DMS 273 treated with DMSO at 0.1 percent for 48 hours (cell line): ENCODE data around the gene SORCS2.

ENCODE experiments used
- DNase-seq: peaks from one replicate; lab custom pipeline; 2025; lab: John Stamatoyannopoulos, UW

The SORCS2 gene

GRCh38 chr4:7326693-7327340 lies 134.5 kb downstream of the SORCS2 start:
- DNase-seq = no peak

GRCh38 chr4:7327341-7327885 lies 135.1 kb downstream of the SORCS2 start:
- no peak for DNase-seq

- no peak for DNase-seq
Measured at GRCh38 chr4:7328162-7328912, 136.0 kb downstream of the SORCS2 start.

GRCh38 chr4:7328913-7329638 lies 136.7 kb downstream of the SORCS2 start:
- DNase-seq = no peak

GRCh38 chr4:7330031-7330596 lies 137.8 kb downstream of the SORCS2 start:
- DNase-seq = no peak

GRCh38 chr4:7330811-7331681 lies 138.7 kb downstream of the SORCS2 start:
- no peak for DNase-seq

GRCh38 chr4:7331682-7332000 lies 139.3 kb downstream of the SORCS2 start:
- no peak for DNase-seq

- no peak for DNase-seq
Measured at GRCh38 chr4:7332216-7333023, 140.1 kb downstream of the SORCS2 start.

GRCh38 chr4:7333024-7333780 lies 140.9 kb downstream of the SORCS2 start:
- DNase-seq = no peak

- DNase-seq = no peak
Measured at GRCh38 chr4:7333801-7334421, 141.6 kb downstream of the SORCS2 start.

- DNase-seq = no peak
Measured at GRCh38 chr4:7334521-7335275, 142.4 kb downstream of the SORCS2 start.

GRCh38 chr4:7335344-7336066 lies 143.2 kb downstream of the SORCS2 start:
- no peak for DNase-seq

- DNase-seq = no peak
Measured at GRCh38 chr4:7336067-7336569, 143.8 kb downstream of the SORCS2 start.

GRCh38 chr4:7336732-7337131 lies 144.4 kb downstream of the SORCS2 start:
- DNase-seq = no peak

- DNase-seq = no peak
Measured at GRCh38 chr4:7337196-7338058, 145.1 kb downstream of the SORCS2 start.

- DNase-seq = no peak
Measured at GRCh38 chr4:7338059-7338452, 145.7 kb downstream of the SORCS2 start.
